Activated naive CD4-positive, alpha-beta T cell treated with anti-CD3 and anti-CD28 coated beads, Interleukin-2, amount 50 U/mL, for 16 hours (primary cell): ENCODE data around the gene CNKSR3.

Experiments
- DNase-seq: peaks from one replicate; pipeline ENCODE4 v3.0.0-alpha.2; 2020

CNKSR3 gene

DNA sequence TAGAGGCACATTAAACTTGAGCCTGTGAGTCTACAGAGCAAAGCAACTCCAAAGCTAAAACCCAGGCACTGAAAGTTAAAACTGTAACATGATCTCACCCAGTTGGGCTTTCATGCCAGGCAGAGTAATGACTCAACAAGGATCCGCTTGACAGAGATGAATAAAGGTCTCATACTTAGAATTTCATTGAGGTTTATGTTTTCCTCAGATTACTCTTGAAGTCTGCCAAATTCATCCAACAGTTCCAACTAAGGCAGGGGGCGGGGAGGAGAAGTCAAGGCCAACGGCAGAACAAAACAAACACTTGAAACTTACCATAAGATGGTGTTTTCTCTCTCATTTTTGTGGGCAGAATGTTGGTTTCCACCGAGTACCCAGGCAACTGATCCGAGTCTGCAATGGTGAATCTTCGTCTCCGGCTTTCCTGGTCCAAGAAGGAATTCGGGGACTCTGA, 99.8 kb downstream of the CNKSR3 start:
- DNase-seq = peak; percentile 32

DNA sequence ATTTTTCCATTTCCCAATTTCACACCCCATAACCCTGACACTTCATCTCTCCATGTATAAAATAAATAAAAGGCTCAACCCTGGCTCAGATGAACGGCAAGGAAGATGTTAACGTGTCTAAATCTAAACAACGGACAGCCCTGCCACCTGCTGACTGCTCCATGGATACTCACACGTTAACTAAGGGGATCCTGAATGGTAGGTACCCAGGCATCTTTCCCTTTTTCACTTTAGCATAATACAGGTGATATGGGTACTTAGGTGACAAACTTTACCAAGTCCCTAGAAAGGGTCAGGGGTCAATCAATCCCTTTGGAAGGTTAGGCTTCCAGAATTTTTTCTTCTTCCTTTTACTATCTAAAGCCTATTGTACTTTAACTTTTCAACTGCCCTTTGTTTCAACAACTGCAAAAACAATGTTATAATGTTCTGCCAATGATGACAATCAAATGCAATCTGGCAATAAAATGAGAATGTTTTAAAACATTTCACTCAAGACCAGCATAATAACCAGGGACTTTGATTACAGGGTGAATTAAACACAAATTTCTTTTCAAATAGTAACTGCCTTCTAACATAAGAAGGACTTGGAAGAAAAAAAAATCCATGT, 101.5 kb downstream of the CNKSR3 start:
- DNase-seq = no peak

DNA sequence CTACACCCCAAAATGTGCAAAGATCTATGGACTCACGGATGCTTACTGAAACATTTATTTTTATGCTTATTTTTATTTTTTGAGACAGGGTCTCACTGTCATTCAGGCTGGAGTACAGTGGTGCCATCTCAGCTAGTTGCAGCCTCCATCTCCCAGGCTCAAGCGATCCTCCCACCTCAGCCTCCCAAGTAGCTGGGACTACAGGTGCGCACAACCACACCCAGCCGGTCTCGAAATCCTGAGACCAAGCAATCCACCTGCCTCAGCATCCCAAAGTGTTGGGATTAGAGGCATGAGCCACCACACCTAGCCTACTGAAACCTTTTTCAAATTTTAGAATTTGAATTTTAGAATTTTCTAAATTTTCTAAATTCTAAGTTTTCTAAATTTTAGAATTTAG, 103.0 kb downstream of the CNKSR3 start:
- DNase-seq = no peak

GRCh38 chr6:154406869-154407268, 103.6 kb downstream of the CNKSR3 start:
- no peak for DNase-seq

DNA sequence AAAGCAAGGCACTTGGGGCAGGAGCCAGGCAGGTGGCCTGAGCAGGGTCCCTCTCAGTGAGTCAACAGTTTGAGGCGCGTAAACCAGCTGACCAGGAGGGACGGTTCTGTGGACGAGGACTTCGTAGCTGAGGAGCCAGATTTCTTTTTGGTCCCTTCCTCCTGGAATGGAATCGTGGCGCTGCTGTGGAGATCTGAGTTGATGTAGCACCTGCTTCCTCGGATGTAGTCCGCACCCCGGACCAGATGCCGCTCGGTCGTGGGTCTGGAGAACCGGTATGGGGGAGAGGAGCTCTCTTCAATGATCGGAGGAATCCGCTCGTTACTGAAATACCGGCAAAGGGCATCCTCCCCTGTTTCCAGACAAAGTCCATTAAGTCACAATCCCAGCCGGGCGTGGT, 104.2 kb downstream of the CNKSR3 start:
- no peak for DNase-seq

- no peak for DNase-seq
Observed at GRCh38 chr6:154404791-154405400, 105.6 kb downstream of the CNKSR3 start.

- DNase-seq = no peak
Observed at GRCh38 chr6:154403788-154404187, 106.7 kb downstream of the CNKSR3 start.

DNA sequence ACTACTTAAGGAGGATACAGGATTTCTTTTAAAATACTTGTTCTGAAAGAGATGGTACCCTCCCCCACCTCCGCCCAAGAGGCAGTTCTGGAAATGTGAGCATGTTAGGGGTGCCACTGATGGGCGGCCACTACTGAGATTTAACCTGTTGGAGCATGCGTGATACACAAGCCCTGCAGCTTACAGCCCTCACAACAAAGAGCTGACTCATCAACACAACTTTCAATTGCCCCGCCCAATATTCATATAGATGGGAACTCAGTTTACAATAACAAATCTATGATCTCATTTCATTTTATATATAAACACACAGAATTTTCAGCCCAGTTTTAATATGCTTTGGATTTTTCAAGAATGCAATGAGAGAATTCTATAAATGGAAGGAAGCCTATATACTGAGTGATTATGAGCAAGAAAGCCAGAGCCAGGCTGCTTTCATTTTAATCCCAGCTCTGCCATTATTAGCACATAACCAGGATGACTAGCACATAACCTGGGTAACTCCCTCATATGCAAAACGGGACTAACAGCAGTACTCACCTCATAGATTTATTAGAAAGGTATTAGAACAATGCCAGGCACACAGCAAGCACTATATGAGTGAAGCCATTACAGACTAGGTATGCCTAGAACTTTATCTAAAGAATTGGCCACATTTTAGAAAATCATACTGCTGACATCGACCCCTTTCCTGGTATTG, 108.3 kb downstream of the CNKSR3 start:
- DNase-seq = no peak

DNA sequence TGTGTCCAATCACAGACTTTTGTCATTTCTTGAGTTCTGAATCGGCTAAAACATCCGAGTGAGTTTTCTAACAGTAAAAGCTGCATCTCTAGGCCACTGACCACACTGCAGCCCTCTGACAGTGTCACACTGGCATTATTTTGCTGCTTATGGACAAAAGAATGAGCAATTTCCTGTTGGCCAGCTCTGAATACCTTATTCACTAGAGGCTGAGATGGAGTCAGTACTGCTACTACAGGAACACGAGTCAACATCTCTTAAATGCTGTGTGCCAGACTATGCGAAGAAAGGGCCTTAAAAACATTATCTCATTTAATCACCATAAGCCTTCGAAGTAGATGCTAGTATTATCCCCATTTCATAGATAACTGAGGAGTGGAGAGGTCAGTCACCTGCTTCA, 111.4 kb downstream of the CNKSR3 start:
- DNase-seq = no peak

DNA sequence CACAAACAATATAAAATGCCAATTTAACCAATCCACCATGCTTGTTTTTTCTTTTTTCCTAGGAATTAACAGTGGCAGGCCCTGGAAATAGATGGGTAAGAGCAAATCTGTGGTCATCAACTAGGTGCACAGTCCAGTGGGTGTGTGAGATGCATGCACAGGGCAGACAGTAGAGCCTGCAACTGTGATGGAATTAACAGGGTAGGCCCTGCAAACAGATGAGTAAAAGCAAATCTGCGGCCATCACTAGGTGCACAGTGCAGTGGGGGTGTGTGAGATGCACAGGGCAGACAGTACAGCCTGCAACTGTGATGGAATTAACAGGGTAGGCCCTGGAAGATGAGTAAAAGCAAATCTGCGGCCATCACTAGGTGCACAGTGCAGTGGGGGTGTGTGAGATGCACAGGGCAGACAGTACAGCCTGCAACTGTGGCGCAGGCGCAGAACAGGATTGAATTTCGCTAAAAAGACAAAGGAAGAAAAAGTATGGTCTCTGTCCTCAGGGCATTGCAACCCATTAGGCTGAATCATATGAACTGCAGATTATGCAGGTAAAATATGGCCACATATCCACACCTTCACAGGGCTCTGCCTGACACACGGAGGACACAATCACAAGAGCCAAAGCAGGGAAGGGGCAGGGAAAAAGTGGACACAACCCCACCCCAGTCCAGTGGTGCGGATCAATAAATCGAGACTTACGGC, 112.8 kb downstream of the CNKSR3 start:
- DNase-seq = no peak

DNA sequence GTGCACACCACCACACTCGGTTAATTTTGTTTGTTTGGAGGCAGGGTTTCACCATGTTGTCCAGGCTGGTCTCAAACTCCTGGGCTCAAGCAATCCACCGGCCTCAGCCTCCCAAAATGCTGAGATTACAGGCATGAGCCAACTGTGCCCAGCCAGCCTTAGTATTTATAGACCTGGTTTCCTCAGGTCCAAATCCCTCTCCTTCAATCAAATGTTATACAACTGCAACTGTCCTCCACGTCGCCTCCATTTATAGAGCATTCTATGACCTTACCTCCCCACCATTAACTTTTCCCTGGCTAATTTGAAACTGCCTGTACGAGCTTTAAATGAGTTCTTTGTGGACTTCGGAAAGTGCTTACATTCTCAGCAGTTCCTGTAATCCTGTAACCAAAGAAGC, 114.6 kb downstream of the CNKSR3 start:
- DNase-seq = no peak

GRCh38 chr6:154395316-154395715, 115.2 kb downstream of the CNKSR3 start:
- no peak for DNase-seq

GRCh38 chr6:154394571-154394970, 115.9 kb downstream of the CNKSR3 start:
- DNase-seq = no peak

DNA sequence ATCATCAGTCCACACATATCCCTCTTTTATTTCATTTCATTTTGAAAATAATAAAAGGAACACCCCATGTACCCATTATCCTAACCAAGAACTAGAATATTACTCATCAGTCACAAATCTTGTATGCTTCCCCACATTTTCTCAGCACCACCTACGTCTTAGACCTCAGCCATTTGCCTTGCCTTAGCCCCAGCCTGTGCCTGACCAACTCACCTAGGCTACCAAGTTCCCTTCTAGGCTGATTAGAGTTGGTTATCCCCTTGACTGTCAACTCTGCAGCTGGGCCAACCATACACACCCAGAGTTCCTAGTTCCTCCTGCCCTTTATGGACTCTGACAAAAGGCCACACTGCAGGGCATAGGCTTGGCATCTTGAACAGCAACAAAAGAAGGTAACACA, 120.5 kb downstream of the CNKSR3 start:
- DNase-seq = no peak

DNA sequence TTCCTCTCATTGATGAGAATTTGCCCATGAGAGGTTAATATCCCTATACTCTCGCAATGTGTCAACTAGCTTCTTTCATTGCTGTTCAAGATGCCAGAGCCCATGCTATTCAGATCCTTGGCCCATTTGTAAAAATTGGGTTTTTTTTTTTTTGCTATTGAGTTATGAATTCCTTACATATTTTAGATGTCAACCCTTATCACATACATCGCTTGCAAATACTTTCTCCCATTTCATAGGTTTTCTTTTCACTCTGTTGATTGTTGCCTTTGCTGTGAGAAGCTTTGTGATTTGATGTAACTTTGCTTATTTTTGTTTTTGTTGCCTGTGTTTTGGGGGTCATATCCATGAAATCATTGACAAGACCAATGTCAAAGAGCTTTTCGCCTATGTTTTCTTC, 121.7 kb downstream of the CNKSR3 start:
- no peak for DNase-seq

- DNase-seq = no peak
Observed at GRCh38 chr6:154386848-154387717, 123.4 kb downstream of the CNKSR3 start.

GRCh38 chr6:154384191-154384590, 126.3 kb downstream of the CNKSR3 start:
- DNase-seq = no peak

DNA sequence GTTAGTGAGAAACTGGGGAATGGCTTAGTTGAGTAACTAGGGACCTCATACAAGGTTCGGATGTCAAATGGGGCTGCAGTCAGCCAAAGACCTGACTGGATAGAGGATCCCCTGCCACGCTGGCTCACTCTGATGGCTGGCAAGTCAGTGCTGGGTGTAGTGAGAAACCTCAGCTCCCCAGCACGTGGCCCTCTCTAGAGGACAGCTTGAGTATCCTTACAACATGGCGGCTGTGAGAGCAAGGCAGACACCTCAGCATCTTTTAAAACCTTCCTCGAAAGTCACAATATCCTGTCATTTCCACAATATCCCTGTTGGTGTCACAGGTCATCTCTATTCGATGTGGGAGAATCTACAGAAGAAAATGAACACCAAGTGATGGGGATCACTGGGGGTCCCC, 127.2 kb downstream of the CNKSR3 start:
- no peak for DNase-seq

DNA sequence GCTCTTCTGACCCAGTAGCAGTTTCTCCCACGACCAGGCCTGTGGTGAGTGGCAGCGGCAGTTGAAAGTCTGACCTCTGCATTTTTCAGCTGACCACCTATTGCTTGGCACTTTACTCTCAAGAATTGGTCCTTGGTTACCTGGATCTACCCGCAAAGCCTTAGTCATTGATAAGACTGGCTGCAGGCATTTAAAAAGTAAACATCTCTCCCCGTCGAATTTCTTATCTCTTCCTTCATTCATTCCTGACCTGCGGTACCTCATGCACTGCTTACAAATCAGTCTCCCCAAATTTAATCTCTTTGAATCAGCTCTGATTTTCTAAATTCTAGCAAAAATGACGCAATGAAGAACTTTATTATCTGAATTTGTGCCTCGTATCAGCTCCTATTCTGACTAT, 127.7 kb downstream of the CNKSR3 start:
- no peak for DNase-seq

GRCh38 chr6:154381548-154381947, 128.9 kb downstream of the CNKSR3 start:
- DNase-seq = no peak

GRCh38 chr6:154380741-154381140, 129.7 kb downstream of the CNKSR3 start:
- DNase-seq = no peak

DNA sequence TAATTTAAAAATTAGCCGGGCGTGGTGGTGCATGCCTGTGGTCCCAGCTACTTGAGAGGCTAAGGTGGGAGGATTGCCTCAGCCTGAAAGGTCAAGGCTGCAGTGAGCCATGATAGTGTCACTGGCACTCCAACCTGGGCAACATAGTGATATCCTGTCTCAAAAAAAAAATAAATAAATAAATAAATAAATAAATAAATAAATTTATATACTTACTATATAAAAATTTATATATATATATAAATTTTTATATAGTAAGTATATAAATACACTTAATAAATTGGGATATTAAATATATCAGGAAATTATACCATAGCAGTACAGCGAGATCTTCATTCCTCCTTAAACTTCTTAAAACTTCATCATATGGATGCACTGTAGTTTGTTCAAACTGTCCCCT, 130.9 kb downstream of the CNKSR3 start:
- no peak for DNase-seq

DNA sequence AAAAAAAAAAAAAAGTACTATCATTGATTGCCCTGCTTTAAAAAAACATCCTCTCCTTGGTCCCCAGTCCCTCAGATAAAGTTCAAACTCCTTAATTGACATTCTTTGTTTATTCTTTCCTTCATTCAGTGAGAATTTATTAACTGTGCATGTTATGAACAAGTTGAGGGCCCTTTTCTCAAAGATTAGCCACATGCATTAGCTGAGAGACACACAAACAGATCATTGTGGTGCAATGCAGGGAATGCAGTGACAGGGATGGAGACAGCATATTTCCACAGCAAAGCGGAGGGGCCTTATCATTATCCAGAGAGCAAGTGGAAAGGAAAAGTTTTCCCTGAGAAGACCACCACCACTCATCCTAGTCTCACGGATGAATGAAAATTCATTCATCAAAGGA, 132.0 kb downstream of the CNKSR3 start:
- DNase-seq = no peak
